ENCODE data around the gene GALK2.

GALK2 gene

GRCh38 chr15:49169880-49170597 is at the start of gene GALK2:
Gene GALK2 (plus strand): TSS chr15:49170247. CDS start chr15:49170323, 76 bp downstream.
- peak; percentile 56 for DNase-seq

GRCh38 chr15:49120832-49121231 is 49.2 kb upstream of the GALK2 start:
- no peak for DNase-seq

GRCh38 chr15:49121901-49122300 is 48.1 kb upstream of the GALK2 start:
- DNase-seq = no peak

GRCh38 chr15:49122541-49123062 is 47.4 kb upstream of the GALK2 start:
- no peak for DNase-seq

- no peak for DNase-seq
Measured at GRCh38 chr15:49124371-49124770, 45.7 kb upstream of the GALK2 start.

GRCh38 chr15:49131403-49131802 is 38.6 kb upstream of the GALK2 start:
- DNase-seq = no peak

GRCh38 chr15:49134683-49135341 is 35.2 kb upstream of the GALK2 start:
- DNase-seq = no peak

GRCh38 chr15:49135342-49135857 is 34.6 kb upstream of the GALK2 start:
- DNase-seq = no peak

GRCh38 chr15:49135911-49136310 is 34.1 kb upstream of the GALK2 start:
- DNase-seq = no peak

GRCh38 chr15:49137861-49138260 is 32.2 kb upstream of the GALK2 start:
- DNase-seq = no peak

- no peak for DNase-seq
Measured at GRCh38 chr15:49145651-49146609, 24.1 kb upstream of the GALK2 start.

GRCh38 chr15:49148298-49148697 is 21.7 kb upstream of the GALK2 start:
- DNase-seq = no peak

- no peak for DNase-seq
Measured at GRCh38 chr15:49148727-49149126, 21.3 kb upstream of the GALK2 start.

GRCh38 chr15:49151831-49152230 is 18.2 kb upstream of the GALK2 start:
- DNase-seq = no peak

GRCh38 chr15:49152552-49153312 is 17.3 kb upstream of the GALK2 start:
- no peak for DNase-seq

- DNase-seq = no peak
Measured at GRCh38 chr15:49154359-49154758, 15.7 kb upstream of the GALK2 start.

GRCh38 chr15:49154799-49155109 is 15.3 kb upstream of the GALK2 start:
- no peak for DNase-seq

- DNase-seq = peak; percentile 89
Measured at GRCh38 chr15:49155110-49155833, 14.8 kb upstream of the GALK2 start, which contains the start of gene COPS2. Gene COPS2 (minus strand): TSS chr15:49155599. CDS start chr15:49155578, 21 bp downstream.

- no peak for DNase-seq
Measured at GRCh38 chr15:49155834-49156627, 14.0 kb upstream of the GALK2 start.

- DNase-seq = no peak
Measured at GRCh38 chr15:49163678-49164077, 6.4 kb upstream of the GALK2 start.

- DNase-seq = no peak
Measured at GRCh38 chr15:49164865-49165264, 5.2 kb upstream of the GALK2 start.

Data from activated CD4-positive, alpha-beta T cell treated with anti-CD3 and anti-CD28 coated beads for 1 hour (primary cell).